ENCODE results near the gene IFT81. TPM values are rescaled to one million over a fixed set of nuclear protein-coding genes. Genes with fewer than 3 reads are reported as not detected.

The IFT81 gene
- total and polyA plus RNA-seq, 2 of the 13 experiments (the other 11 are each of a cell fraction or from before 2014, with no cell fraction given) = 4.2 to 13.0 TPM

- TF ChIP-seq POGZ (CRISPR knock-in tag; IDR thresholded peaks at IDR 0.05) (no peak; the same call in 1 of the 2 replicates), NCOA5 (CRISPR knock-in tag; IDR thresholded peaks at IDR 0.05) (no peak), SMC3 (IDR thresholded peaks at IDR 0.05; ENCODE audit: low read length) (no peak), USF2 (IDR thresholded peaks at IDR 0.05; ENCODE audit: low read depth, low read length) (0 out of 2 replicates have a peak, but pooled peaks have one; percentile 8), USF2 (CRISPR knock-in tag; IDR thresholded peaks at IDR 0.05; ENCODE audit: borderline replicate concordance) (peak; percentile 45; the same call in 1 of the 2 replicates), ZNF770 (CRISPR knock-in tag; IDR thresholded peaks at IDR 0.05) (no peak), ZSCAN12 (CRISPR knock-in tag; IDR thresholded peaks at IDR 0.05) (no peak), IRX3 (CRISPR knock-in tag; IDR thresholded peaks at IDR 0.05; ENCODE audit: borderline replicate concordance, low read depth) (no peak), JUN (CRISPR knock-in tag; IDR thresholded peaks at IDR 0.05) (no peak), FOXO4 (CRISPR knock-in tag; conservative IDR thresholded peaks at IDR 0.05) (no peak), FOXK1 (CRISPR knock-in tag; IDR thresholded peaks at IDR 0.05; ENCODE audit: borderline replicate concordance, low read depth) (no peak), ARNT2 (CRISPR knock-in tag; IDR thresholded peaks at IDR 0.05; ENCODE audit: low read depth) (peak; percentile 69; the same call in 1 of the 2 replicates), ARID3A (IDR thresholded peaks at IDR 0.05; ENCODE audit: low read depth, low read length) (no peak), TIGD3 (CRISPR knock-in tag; IDR thresholded peaks at IDR 0.05; ENCODE audit: borderline replicate concordance) (no peak), WIZ (CRISPR knock-in tag; IDR thresholded peaks at IDR 0.05) (no peak), CEBPZ (IDR thresholded peaks at IDR 0.05; ENCODE audit: low read length) (no peak), HOXA3 (CRISPR knock-in tag; IDR thresholded peaks at IDR 0.05) (peak; percentile 38; the same call in 1 of the 2 replicates), ZFP90 (CRISPR knock-in tag; IDR thresholded peaks at IDR 0.05; ENCODE audit: borderline replicate concordance) (no peak)
Measured at GRCh38 chr12:110123919-110124268, 263 bp upstream of the IFT81 start (continued).

All from HepG2 (cell line).